BJ (cell line): ENCODE measurements around the gene STYK1. TPM values are rescaled to one million over a fixed set of nuclear protein-coding genes. Genes with fewer than 3 reads are reported as not detected.

ENCODE experiments used
- CTCF ChIA-PET: fragments of 350-600 bp; formaldehyde crosslinking; extraction: SDS; loops from one replicate; lab custom pipeline; 2021; ENCODE audit warnings: antibody characterized with exemption, inconsistent platforms; lab: Yijun Ruan, JAX
- POLR2A ChIA-PET: fragments of 300-600 bp; sonication (Branson Sonifier 250); formaldehyde crosslinking; extraction: SDS; loops from one replicate; lab custom pipeline; 2021; ENCODE audit warnings: antibody characterized with exemption; lab: Charles Lee
- DNase-seq: peaks from one replicate; pipeline ENCODE4 v3.0.0-alpha.2; 2011; ENCODE audit warnings: low read depth
- H3K27me3 ChIP-seq: 2 replicates; pipeline ENCODE4 v1.6.0; 2011; ENCODE audit warnings: low read length; ENCODE audit not compliant: control insufficient read depth, insufficient read depth
- H3K36me3 ChIP-seq: 2 replicates; pipeline ENCODE4 v1.5.1; 2011; ENCODE audit warnings: low read length; ENCODE audit not compliant: control insufficient read depth, insufficient read depth
- H3K4me3 ChIP-seq: 2 replicates; pipeline ENCODE4 v1.5.1; 2011; ENCODE audit warnings: low read depth, mild to moderate bottlenecking, control low read depth, low read length
- CTCF ChIP-seq: IDR thresholded peaks from 2 replicates; pipeline ENCODE4 v1.5.1; 2011; ENCODE audit warnings: low read depth, mild to moderate bottlenecking, control low read depth, inconsistent platforms, low read length, moderate library complexity; ENCODE audit not compliant: insufficient read depth
- polyA plus RNA-seq: library from polyadenylated mRNA; depleted of rRNA; stranded (reverse); fragments of >200 nt; gene quantifications from 2 replicates; pipeline ENCODE4 v1.2.3, GENCODE V29; 2011

STYK1 gene
- polyA plus RNA-seq, 1 experiment, result 0.92 TPM

- Histone ChIP-seq H3K4me3 (peak overlapping the region; percentile 18; the same call in 1 of the 2 replicates), H3K27me3 (no peaks in the 10 kb centered on the region), H3K36me3 (peaks cover 5% of the 10 kb centered on the region; the same call in 1 of the 2 replicates)
- CTCF ChIA-PET, result no interaction called here
- no peak for TF ChIP-seq CTCF
- POLR2A ChIA-PET, result no interaction called here
- DNase-seq, result no peak
Measured at GRCh38 chr12:10716277-10716676, 42.4 kb upstream of the STYK1 start.

DNA sequence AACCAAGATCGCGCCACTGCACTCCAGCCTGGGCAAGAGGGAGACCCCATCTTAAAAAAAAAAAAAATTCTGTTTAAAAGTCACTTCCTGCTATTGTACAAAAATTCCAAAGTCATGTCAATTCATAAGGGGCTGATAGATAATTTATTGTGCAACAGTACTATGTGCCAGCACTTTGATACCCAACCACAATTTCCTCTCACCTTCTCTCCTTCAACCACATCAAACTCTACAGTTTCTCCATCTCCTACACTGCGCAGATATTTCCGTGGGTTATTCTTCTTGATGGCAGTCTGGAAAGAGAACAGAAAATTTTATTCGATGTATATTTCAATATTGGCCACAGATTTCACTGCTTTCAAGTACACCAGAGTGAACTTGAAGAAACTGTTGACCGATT is 41.6 kb upstream of the STYK1 start:
- CTCF ChIA-PET, result no interaction called here
- Histone ChIP-seq H3K27me3 (no peaks in the 10 kb centered on the region), H3K36me3 (peaks cover 5% of the 10 kb centered on the region; the same call in 1 of the 2 replicates), H3K4me3 (no peak overlapping the region)
- no peak for TF ChIP-seq CTCF
- POLR2A ChIA-PET, result no interaction called here
- DNase-seq, result no peak

- no peak overlapping the region for H3K4me3 ChIP-seq
- ChIA-PET CTCF (interaction anchor here (3.0 kb wide), 1 partner anchor 40 kb away, joined by 11 read pairs; no protein-coding TSS in a partner anchor), POLR2A (no interaction called here)
- TF ChIP-seq CTCF, result no peak
- H3K27me3 ChIP-seq, result no peaks in the 10 kb centered on the region
- peaks cover 10% of the 10 kb centered on the region for H3K36me3 ChIP-seq
- no peak for DNase-seq
Measured at GRCh38 chr12:10709808-10710207, 36.0 kb upstream of the STYK1 start.

- Histone ChIP-seq H3K36me3 (peaks cover 12% of the 10 kb centered on the region), H3K27me3 (no peaks in the 10 kb centered on the region), H3K4me3 (no peak overlapping the region)
- DNase-seq, result no peak
- CTCF ChIA-PET, result no interaction called here
- POLR2A ChIA-PET, result no interaction called here
- no peak for TF ChIP-seq CTCF
Measured at GRCh38 chr12:10708862-10709261, 35.0 kb upstream of the STYK1 start.

GRCh38 chr12:10705655-10706054 is 31.8 kb upstream of the STYK1 start:
- Histone ChIP-seq H3K36me3 (peaks cover 14% of the 10 kb centered on the region), H3K4me3 (no peak overlapping the region), H3K27me3 (no peaks in the 10 kb centered on the region)
- ChIA-PET CTCF (no interaction called here), POLR2A (interaction anchor here (0.5 kb wide), 1 partner anchor 226 kb away, joined by 6 read pairs; no protein-coding TSS in a partner anchor)
- no peak for TF ChIP-seq CTCF
- DNase-seq, result peak; percentile 46
